Measurements from ENCODE around the gene PTH1R.

- TF ChIP-seq EZH2 (IDR thresholded peaks at IDR 0.05; ENCODE audit: insufficient read depth, poor library complexity, severe bottlenecking): no peak
- TF ChIP-seq EZH2phosphoT487 (IDR thresholded peaks at IDR 0.05; ENCODE audit: insufficient read depth, low read depth): no peak
Measured at GRCh38 chr3:46885612-46886011, 8.1 kb downstream of the PTH1R start.
